Spleen (tissue), 11 donors: ENCODE data around the gene ZNHIT2. TPM values are rescaled to one million over a fixed set of nuclear protein-coding genes. Genes with fewer than 3 reads are reported as not detected.

Source experiments
- DNase-seq: peaks from one replicate; pipeline ENCODE4 v3.0.0-alpha.2; 2020
- H3K27ac ChIP-seq, 8 donors: fragments of 200-600 bp; sonication (generic) in 7 of 8; 1 replicate in 4 of 8; 2 replicates in 4 of 8; pipeline versions ENCODE4 v1.5.0 to v1.8.0; 2016 to 2021; ENCODE audit warnings: inconsistent platforms in 4 of 8, mild to moderate bottlenecking in 4 of 8, moderate library complexity in 1 of 8
- H3K27me3 ChIP-seq, 7 donors: fragments of 200-600 bp; sonication (generic) in 6 of 7; replicated peaks in 1 of 7; 1 replicate in 4 of 7; 2 replicates in 3 of 7; pipeline versions ENCODE4 v1.5.0 to v1.8.0; 2016 to 2021; ENCODE audit warnings: inconsistent platforms in 3 of 7, mild to moderate bottlenecking in 1 of 7
- H3K36me3 ChIP-seq, 6 donors: fragments of 200-600 bp; sonication (generic) in 5 of 6; 1 replicate in 4 of 6; 2 replicates in 2 of 6; pipeline versions ENCODE4 v1.5.0 to v1.8.0; 2016 to 2021; ENCODE audit warnings: inconsistent platforms in 2 of 6
- H3K4me1 ChIP-seq, 6 donors: fragments of 200-600 bp; sonication (generic) in 5 of 6; 1 replicate in 3 of 6; 2 replicates in 3 of 6; pipeline versions ENCODE4 v1.5.0 to v1.8.0; 2016 to 2021; ENCODE audit warnings: inconsistent platforms in 3 of 6
- H3K4me3 ChIP-seq, 8 donors: fragments of 200-600 bp; sonication (generic) in 7 of 8; 1 replicate in 4 of 8; 2 replicates in 4 of 8; pipeline versions ENCODE4 v1.5.0 to v1.8.0; 2016 to 2021; ENCODE audit warnings: inconsistent platforms in 4 of 8, mild to moderate bottlenecking in 4 of 8, moderate library complexity in 2 of 8
- H3K9me3 ChIP-seq, 8 donors: fragments of 200-600 bp; sonication (generic) in 7 of 8; 1 replicate in 4 of 8; 2 replicates in 4 of 8; pipeline versions ENCODE4 v1.5.0 to v1.8.0; 2016 to 2021; ENCODE audit warnings: inconsistent platforms in 4 of 8
- POLR2A ChIP-seq, 3 donors: fragments of 450-650 bp; IDR thresholded peaks; one replicate each; pipeline ENCODE4 v1.5.1; 2017; ENCODE audit warnings: antibody characterized with exemption in 3 of 3, mild to moderate bottlenecking in 1 of 3
- POLR2AphosphoS5 ChIP-seq, 3 donors: sonication (generic); formaldehyde crosslinking; IDR thresholded peaks; one replicate each; pipeline ENCODE4 v1.5.1; 2017; ENCODE audit warnings: antibody characterized with exemption in 3 of 3
- WGBS, 5 donors: extraction: QIAGEN DNeasy Blood & Tissue Kit in 3 of 5; methylation state at CpG; one replicate each; pipeline versions ENCODE4 v1.1.5 to v1.1.7; 2013 to 2018; 5-methylcytosine and 5-hydroxymethylcytosine counted together
- intact Hi-C: fragments of 100-400 bp; cut with DNase I; formaldehyde crosslinking; loops from one replicate; pipeline ENCODE4 v1.15.0; 2023; ENCODE audit warnings: low total_unique reads
- polyA plus RNA-seq, 3 donors: library from polyadenylated mRNA; stranded (reverse); fragments of 200-250 nt; gene quantifications; one replicate each; pipeline ENCODE4 v1.2.1, GENCODE V29; 2013
- total RNA-seq, 7 donors: library from RNA; depleted of rRNA in 3 of 7; stranded (reverse); fragments of >200 nt in 3 of 7; fragmentation: NEBNext Ultra II Directional in 4 of 7; extraction: Animal tissue kit (Norgen Biotek cat#: 25700) in 4 of 7; gene quantifications; one replicate each; pipeline versions ENCODE4 v1.1.0 to v1.2.1, GENCODE V29; 2016 to 2021
- TF ChIP-seq, protein P1 (sequence below), 11 experiments: fragments of 200-600 bp in 7 of 11; fragments of 450-650 bp in 4 of 11; sonication (generic) in 4 of 11; IDR thresholded peaks in 8 of 11; conservative IDR thresholded peaks in 3 of 11; 1 replicate in 7 of 11; 2 replicates in 4 of 11; pipeline versions ENCODE4 v1.4.0 to v1.8.0; 2016 to 2021; ENCODE audit warnings: antibody characterized with exemption in 11 of 11, inconsistent platforms in 4 of 11, mild to moderate bottlenecking in 1 of 11
- donor health status: healthy with polysubstance abuse.
- donor health status: DM: no; HTN: no; CAD: no; lungs with moderate emphysema.
- donor health status: DM: no; HTN: no; CAD: no.
- donor health status: Bipolar disorder and iron deficiency.
- donor health status: healthy.
- donor health status: DM: no; HTN: no; CAD: no.
- donor health status: DM: yes; HTN: yes; CAD: no.

Gene ZNHIT2
- total and polyA plus RNA-seq, 10 donors = 7.9 to 21.1 (median 13.3) TPM

GRCh38 chr11:65114538-65115171 lies 2.8 kb downstream of the ZNHIT2 start:
- Histone ChIP-seq H3K36me3 (peaks cover 0 to 42% (median 28%) of the 10 kb centered on the region in 6 donors), H3K27me3 (no peaks in the 10 kb centered on the region), H3K4me1 (peaks cover 43 to 93% (median 71%) of the 10 kb centered on the region in 6 donors), H3K27ac (no peak overlapping the region), H3K4me3 (no peak overlapping the region), H3K9me3 (no peaks in the 10 kb centered on the region)
- WGBS, 5 donors = 78 to 97% (median 93%) methylated on average over 8 to 11 of the region's 11 CpGs
- TF ChIP-seq POLR2A (IDR thresholded peaks at IDR 0.05) (no peak), POLR2AphosphoS5 (IDR thresholded peaks at IDR 0.05) (peak in 2 of 3 donors; percentile 19 to 55)
- DNase-seq = peak; percentile 72
- intact Hi-C loops = loop anchor here (5.0 kb wide), 1 partner anchor 68 kb away; the partner anchor contains the start of gene CAPN1

DNA sequence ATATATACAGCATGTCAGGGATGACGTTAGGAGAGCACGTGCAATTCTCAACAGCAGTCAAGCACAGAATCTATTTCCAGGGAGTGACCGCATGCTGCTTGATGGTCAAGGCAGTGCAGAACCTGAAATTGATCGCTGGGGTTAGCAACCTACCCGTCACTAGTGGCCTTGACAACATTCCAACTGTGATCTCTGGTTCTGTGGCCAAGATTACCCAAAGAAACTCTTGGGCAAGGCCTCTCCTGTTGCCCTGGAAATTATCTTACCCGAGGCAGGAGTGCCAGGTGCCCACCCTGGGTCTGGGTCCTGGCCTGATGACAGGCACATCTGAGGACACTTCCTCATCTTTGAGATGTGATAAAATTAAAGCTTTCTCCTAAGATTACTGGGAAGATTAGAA lies 3.7 kb downstream of the ZNHIT2 start:
- H3K4me1 ChIP-seq = peaks cover 43 to 85% (median 68%) of the 10 kb centered on the region in 6 donors
- no peak overlapping the region for H3K27ac ChIP-seq

GRCh38 chr11:65113361-65113756 lies 4.1 kb downstream of the ZNHIT2 start:
- H3K4me1 ChIP-seq = peaks cover 43 to 80% (median 65%) of the 10 kb centered on the region in 6 donors
- TF ChIP-seq POLR2AphosphoS5 (IDR thresholded peaks at IDR 0.05) = no peak
- no peak for TF ChIP-seq POLR2A (IDR thresholded peaks at IDR 0.05)
- TF ChIP-seq, protein P1, sequence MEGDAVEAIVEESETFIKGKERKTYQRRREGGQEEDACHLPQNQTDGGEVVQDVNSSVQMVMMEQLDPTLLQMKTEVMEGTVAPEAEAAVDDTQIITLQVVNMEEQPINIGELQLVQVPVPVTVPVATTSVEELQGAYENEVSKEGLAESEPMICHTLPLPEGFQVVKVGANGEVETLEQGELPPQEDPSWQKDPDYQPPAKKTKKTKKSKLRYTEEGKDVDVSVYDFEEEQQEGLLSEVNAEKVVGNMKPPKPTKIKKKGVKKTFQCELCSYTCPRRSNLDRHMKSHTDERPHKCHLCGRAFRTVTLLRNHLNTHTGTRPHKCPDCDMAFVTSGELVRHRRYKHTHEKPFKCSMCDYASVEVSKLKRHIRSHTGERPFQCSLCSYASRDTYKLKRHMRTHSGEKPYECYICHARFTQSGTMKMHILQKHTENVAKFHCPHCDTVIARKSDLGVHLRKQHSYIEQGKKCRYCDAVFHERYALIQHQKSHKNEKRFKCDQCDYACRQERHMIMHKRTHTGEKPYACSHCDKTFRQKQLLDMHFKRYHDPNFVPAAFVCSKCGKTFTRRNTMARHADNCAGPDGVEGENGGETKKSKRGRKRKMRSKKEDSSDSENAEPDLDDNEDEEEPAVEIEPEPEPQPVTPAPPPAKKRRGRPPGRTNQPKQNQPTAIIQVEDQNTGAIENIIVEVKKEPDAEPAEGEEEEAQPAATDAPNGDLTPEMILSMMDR (IDR thresholded peaks at IDR 0.05 in 8 of 11, conservative IDR thresholded peaks at IDR 0.05 in 3 of 11) = no peak
- H3K4me3 ChIP-seq = peak overlapping the region in 7 of 8 donors; percentile 56 to 77 (median 57)
- WGBS, 5 donors = 29 to 50% (median 32%) methylated on average over 14 of the region's 14 CpGs
- H3K9me3 ChIP-seq = no peaks in the 10 kb centered on the region
- intact Hi-C loops = no loop called here
- DNase-seq = no peak
- peak overlapping the region in 5 of 8 donors; percentile 35 to 84 (median 77) for H3K27ac ChIP-seq
- peaks cover 0 to 42% (median 28%) of the 10 kb centered on the region in 6 donors for H3K36me3 ChIP-seq
- no peaks in the 10 kb centered on the region for H3K27me3 ChIP-seq

More for the DNA sequence above, 3.7 kb downstream of the ZNHIT2 start:
- H3K36me3 ChIP-seq = peaks cover 0 to 42% (median 28%) of the 10 kb centered on the region in 6 donors
- H3K9me3 ChIP-seq = no peaks in the 10 kb centered on the region
- H3K4me3 ChIP-seq = peak overlapping the region in 1 of 8 donors; percentile 77
- DNase-seq = peak; percentile 35
- intact Hi-C loops = no loop called here
- WGBS, 5 donors = 77 to 86% (median 80%) methylated on average over 6 of the region's 6 CpGs
- TF ChIP-seq POLR2A (IDR thresholded peaks at IDR 0.05) (no peak), POLR2AphosphoS5 (IDR thresholded peaks at IDR 0.05) (no peak)
- TF ChIP-seq, protein P1 (IDR thresholded peaks at IDR 0.05 in 8 of 11, conservative IDR thresholded peaks at IDR 0.05 in 3 of 11) = no peak
- no peaks in the 10 kb centered on the region for H3K27me3 ChIP-seq

GRCh38 chr11:65112546-65113360 lies 4.7 kb downstream of the ZNHIT2 start:
- TF ChIP-seq, protein P1 (IDR thresholded peaks at IDR 0.05 in 8 of 11, conservative IDR thresholded peaks at IDR 0.05 in 3 of 11) = peak; percentile 66 to 98 (median 95)
- TF ChIP-seq POLR2AphosphoS5 (IDR thresholded peaks at IDR 0.05) = peak; percentile 81 to 89 (median 83)
- TF ChIP-seq POLR2A (IDR thresholded peaks at IDR 0.05) = no peak
- 1 to 2% (median 1%) methylated on average over 24 to 57 of the region's 57 CpGs for WGBS, 5 donors
- intact Hi-C loops = no loop called here
- Histone ChIP-seq H3K4me3 (peak overlapping the region; percentile 54 to 77 (median 57)), H3K36me3 (peaks cover 0 to 42% (median 30%) of the 10 kb centered on the region in 6 donors), H3K27ac (peak overlapping the region; percentile 35 to 84 (median 76)), H3K4me1 (peaks cover 40 to 74% (median 59%) of the 10 kb centered on the region in 6 donors), H3K27me3 (no peaks in the 10 kb centered on the region), H3K9me3 (no peaks in the 10 kb centered on the region)
- DNase-seq = peak; percentile 95
